Left lobe of liver (tissue), 2 donors: Measurements from ENCODE around the gene UROS. TPM values are rescaled to one million over a fixed set of nuclear protein-coding genes. Genes with fewer than 3 reads are reported as not detected.

Source experiments
- ATAC-seq: fragments of 200-7000 bp; cut with Tn5 transposase; one replicate; pipeline ENCODE4 v1.9.1; 2020; ENCODE audit warnings: mild to moderate bottlenecking, moderate library complexity
- DNase-seq: peaks from one replicate; pipeline ENCODE4 v3.0.0-alpha.2; 2020; ENCODE audit warnings: low spot score
- total RNA-seq: library from RNA; stranded (reverse); gene quantifications from one replicate; pipeline ENCODE4 v1.2.1, GENCODE V29; 2021
- donor health status: DM: no; HTN: no; CAD: no; lungs with moderate emphysema.
- donor health status: DM: no; HTN: yes; CAD: no.

UROS gene
- total RNA-seq, 1 donor from 2014 or later, result 28.3 TPM

- no peak for ATAC-seq
- DNase-seq, result no peak
These were observed 53.9 kb downstream of the UROS start for GRCh38 chr10:125769175-125769574.

GRCh38 chr10:125768219-125768855 is 54.7 kb downstream of the UROS start:
- DNase-seq (no peak), ATAC-seq (no peak)

GRCh38 chr10:125766511-125766910 is 56.5 kb downstream of the UROS start:
- ATAC-seq (no peak), DNase-seq (no peak)

- ATAC-seq (no peak), DNase-seq (no peak)
These were observed 57.2 kb downstream of the UROS start for GRCh38 chr10:125765835-125766234.

GRCh38 chr10:125762692-125763648 is 60.1 kb downstream of the UROS start:
- DNase-seq, result no peak
- ATAC-seq, result no peak

- no peak for ATAC-seq
- DNase-seq, result no peak
These were observed 61.1 kb downstream of the UROS start for GRCh38 chr10:125761961-125762360.

- no peak for DNase-seq
- ATAC-seq, result no peak
These were observed 65.3 kb downstream of the UROS start for GRCh38 chr10:125757742-125758141.

- ATAC-seq, result no peak
- no peak for DNase-seq
These were observed 66.1 kb downstream of the UROS start for GRCh38 chr10:125756853-125757487.

- ATAC-seq, result no peak
These were observed 66.9 kb downstream of the UROS start for GRCh38 chr10:125756196-125756595.

GRCh38 chr10:125747417-125747816 is 75.6 kb downstream of the UROS start:
- DNase-seq, result no peak
- ATAC-seq, result no peak

More at GRCh38 chr10:125756196-125756595, 66.9 kb downstream of the UROS start:
- DNase-seq, result no peak

GRCh38 chr10:125744909-125745308 is 78.1 kb downstream of the UROS start:
- ATAC-seq (no peak), DNase-seq (no peak)

GRCh38 chr10:125742465-125742864 is 80.6 kb downstream of the UROS start:
- DNase-seq, result no peak

GRCh38 chr10:125739994-125740679 is 82.9 kb downstream of the UROS start:
- DNase-seq (no peak), ATAC-seq (no peak)

More at GRCh38 chr10:125742465-125742864, 80.6 kb downstream of the UROS start:
- ATAC-seq, result no peak

Other genes with a start within 250 kb of the UROS start
- not detected for gene TEX36, start 140.1 kb downstream of the UROS start, total RNA-seq
- 5.7 TPM for gene EDRF1, start 103.5 kb downstream of the UROS start, total RNA-seq
- 0.20 TPM for gene MMP21, start 47.4 kb downstream of the UROS start, total RNA-seq
- 25.3 TPM for gene BCCIP, start 288 bp upstream of the UROS start, total RNA-seq
- gene DHX32, start 58.0 kb upstream of the UROS start, total RNA-seq, result 12.7 TPM
- not detected for gene FANK1, start 73.3 kb upstream of the UROS start, total RNA-seq